B cell (primary cell): Measurements from ENCODE around the gene HSP90AB1. TPM values are rescaled to one million over a fixed set of nuclear protein-coding genes. Genes with fewer than 3 reads are reported as not detected.

ENCODE experiments used
- ATAC-seq: fragments of 200-7000 bp; cut with Tn5 transposase; one replicate; pipeline ENCODE4 v1.10.0; 2021; ENCODE audit warnings: low read depth, mild to moderate bottlenecking, moderate number of reproducible peaks, moderate library complexity
- CTCF ChIA-PET: fragments of 350-600 bp; sonication (Branson Sonifier 250); formaldehyde crosslinking; loops from one replicate; lab custom pipeline; 2021; ENCODE audit warnings: antibody characterized with exemption, inconsistent platforms; lab: Charles Lee
- POLR2A ChIA-PET: fragments of 350-600 bp; sonication (Branson Sonifier 250); formaldehyde crosslinking; loops from one replicate; lab custom pipeline; 2021; ENCODE audit warnings: antibody characterized with exemption; lab: Charles Lee
- DNase-seq: peaks from one replicate; pipeline ENCODE4 v3.0.0; 2013
- H2AFZ ChIP-seq: 2 replicates; pipeline ENCODE4 v1.6.1; 2012; ENCODE audit warnings: mild to moderate bottlenecking, low read depth, low read length; ENCODE audit not compliant: insufficient read depth, poor library complexity, severe bottlenecking
- H3K27ac ChIP-seq, 2 donors: 1 replicate in 1 of 2; 2 replicates in 1 of 2; pipeline ENCODE4 v1.5.1; 2012 to 2013; ENCODE audit warnings: low read length in 2 of 2, mild to moderate bottlenecking in 2 of 2, moderate library complexity in 1 of 2
- H3K27me3 ChIP-seq, 4 experiments: fragments of 200-600 bp in 1 of 4; sonication (generic) in 1 of 4; replicated peaks in 1 of 4; 1 replicate in 2 of 4; 2 replicates in 2 of 4; pipeline versions ENCODE4 v1.6.1 to v1.7.0; 2013 to 2016; ENCODE audit warnings: low read length in 3 of 4, mild to moderate bottlenecking in 2 of 4, mixed read lengths in 1 of 4, moderate library complexity in 1 of 4; ENCODE audit not compliant: insufficient read depth in 4 of 4, control insufficient read depth in 3 of 4; ENCODE audit errors: control extremely low read depth in 1 of 4
- H3K36me3 ChIP-seq, 2 experiments: replicated peaks in 1 of 2; 1 replicate in 1 of 2; 2 replicates in 1 of 2; pipeline versions ENCODE4 v1.6.1 to v1.7.1; 2013; ENCODE audit warnings: low read length in 1 of 2; ENCODE audit not compliant: insufficient read depth in 2 of 2, control insufficient read depth in 1 of 2; ENCODE audit errors: control extremely low read depth in 1 of 2, extremely low read depth in 1 of 2
- H3K4me1 ChIP-seq, 2 donors: fragments of 200-600 bp in 1 of 2; sonication (generic) in 1 of 2; 1 replicate in 1 of 2; 2 replicates in 1 of 2; pipeline versions ENCODE4 v1.5.1 to v1.6.1; 2013 to 2017; ENCODE audit warnings: low read length in 2 of 2; ENCODE audit not compliant: control insufficient read depth in 2 of 2, insufficient read depth in 2 of 2
- H3K4me2 ChIP-seq: replicated peaks from 2 replicates; pipeline ENCODE3; 2012; ENCODE audit warnings: mild to moderate bottlenecking, low read depth, low read length; ENCODE audit not compliant: poor library complexity, severe bottlenecking
- H3K4me3 ChIP-seq, 5 experiments: fragments of 200-600 bp in 1 of 5; sonication (generic) in 1 of 5; 1 replicate in 3 of 5; 2 replicates in 2 of 5; pipeline versions ENCODE4 v1.5.1 to v1.7.0; 2011 to 2016; ENCODE audit warnings: low read length in 4 of 5, mild to moderate bottlenecking in 4 of 5, low read depth in 2 of 5, control low read depth in 1 of 5, moderate library complexity in 1 of 5; ENCODE audit not compliant: insufficient read depth in 1 of 5; ENCODE audit errors: control extremely low read depth in 1 of 5, extremely low read depth in 1 of 5
- H3K79me2 ChIP-seq: fragments of 200-600 bp; sonication (generic); one replicate; pipeline ENCODE4 v1.6.0; 2016; ENCODE audit warnings: low read length; ENCODE audit not compliant: control insufficient read depth, insufficient read depth
- H3K9ac ChIP-seq: fragments of 200-600 bp; sonication (generic); 2 replicates; pipeline ENCODE4 v1.6.1; 2017; ENCODE audit warnings: mild to moderate bottlenecking, low read length, moderate library complexity
- H3K9me3 ChIP-seq, 3 donors: one replicate each; pipeline versions ENCODE4 v1.6.1 to v1.7.1; 2013; ENCODE audit warnings: low read length in 2 of 3; ENCODE audit not compliant: control insufficient read depth in 2 of 3, insufficient read depth in 1 of 3; ENCODE audit errors: control extremely low read depth in 1 of 3
- H4K20me1 ChIP-seq: 2 replicates; pipeline ENCODE4 v1.6.0; 2012; ENCODE audit warnings: mild to moderate bottlenecking, low read length; ENCODE audit not compliant: insufficient read depth, control insufficient read depth, poor library complexity, severe bottlenecking
- H3K27ac Mint-ChIP-seq: one replicate; pipeline ENCODE4 v1.8.0; 2021; ENCODE audit warnings: mixed read lengths
- H3K27me3 Mint-ChIP-seq: one replicate; pipeline ENCODE4 v1.8.0; 2021; ENCODE audit warnings: mixed read lengths
- H3K4me1 Mint-ChIP-seq: one replicate; pipeline ENCODE4 v1.8.0; 2021; ENCODE audit warnings: mixed read lengths
- H3K4me3 Mint-ChIP-seq: one replicate; pipeline ENCODE4 v1.8.0; 2021; ENCODE audit warnings: mixed read lengths
- H3K9me3 Mint-ChIP-seq: one replicate; pipeline ENCODE4 v1.8.0; 2022; ENCODE audit warnings: mixed read lengths; ENCODE audit not compliant: insufficient read depth
- EZH2 ChIP-seq: IDR thresholded peaks from 2 replicates; pipeline ENCODE4 v1.6.1; 2012; ENCODE audit warnings: borderline replicate concordance, low read depth, mild to moderate bottlenecking, moderate library complexity, low read length; ENCODE audit not compliant: insufficient read depth, poor library complexity, severe bottlenecking
- WGBS: methylation state at CpG from one replicate; pipeline ENCODE4 v1.1.5; 2013; ENCODE audit warnings: missing lambda C conversion rate; ENCODE audit not compliant: insufficient coverage; 5-methylcytosine and 5-hydroxymethylcytosine counted together
- intact Hi-C: fragments of 100-400 bp; cut with micrococcal nuclease; formaldehyde crosslinking; loops from one replicate; pipeline ENCODE4 v1.10.0; 2022
- polyA plus RNA-seq: library from polyadenylated mRNA; depleted of rRNA; stranded (reverse); fragments of >200 nt; gene quantifications from 2 replicates; pipeline ENCODE4 v1.2.3, GENCODE V29; 2012
- total RNA-seq, 2 donors: library from RNA; stranded (reverse); fragments of 120-200 nt in 1 of 2; gene quantifications; 1 replicate in 1 of 2; 2 replicates in 1 of 2; pipeline versions ENCODE4 v1.2.3 to v1.2.4, GENCODE V29; 2013 to 2022
- TF ChIP-seq, protein P1 (sequence below): fragments of 200-600 bp; IDR thresholded peaks from one replicate; pipeline ENCODE4 v1.8.0; 2022; ENCODE audit warnings: antibody characterized with exemption, mild to moderate bottlenecking

The HSP90AB1 gene
- total and polyA plus RNA-seq, 2 donors (not counting 1 experiment from before 2014, with no cell fraction given) = 395 to 645 TPM

GRCh38 chr6:44294832-44295791, 48.2 kb downstream of the HSP90AB1 start:
- H3K9me3 ChIP-seq = peaks cover 0 to 7% (median 0%) of the 10 kb centered on the region in 3 donors
- intact Hi-C loops = no loop called here
- H3K4me2 ChIP-seq = no peak overlapping the region
- no peak overlapping the region for H3K9ac ChIP-seq
- CTCF ChIA-PET = interaction anchor here (0.8 to 1.9 kb wide), 6 partner anchors 8 to 122 kb away, joined by 3 to 14 read pairs (median 4); partner anchors contain the start of gene AARS2
- no peak overlapping the region for H3K4me3 ChIP-seq
- peaks cover 13 to 19% of the 10 kb centered on the region in 2 donors for H3K4me1 ChIP-seq
- no peak for DNase-seq
- H2AFZ ChIP-seq = no peak overlapping the region
- H3K4me3 Mint-ChIP-seq = no peak overlapping the region
- peaks cover 0 to 59% (median 27%) of the 10 kb centered on the region in 4 experiments for H3K27me3 ChIP-seq
- H3K36me3 ChIP-seq = peaks cover 0 to under 1% of the 10 kb centered on the region in 2 experiments
- H3K9me3 Mint-ChIP-seq = no peaks in the 10 kb centered on the region
- peaks cover 3% of the 10 kb centered on the region for H3K4me1 Mint-ChIP-seq
- ATAC-seq = no peak
- H3K27ac ChIP-seq = no peak overlapping the region
- WGBS = 81% methylated on average over 5 of the region's 7 CpGs
- POLR2A ChIA-PET = no interaction called here
- H3K27me3 Mint-ChIP-seq = peaks cover 52% of the 10 kb centered on the region
- H3K79me2 ChIP-seq = no peaks in the 10 kb centered on the region
- H4K20me1 ChIP-seq = peaks cover 7% of the 10 kb centered on the region
- TF ChIP-seq EZH2 = no peak
- TF ChIP-seq, protein P1, sequence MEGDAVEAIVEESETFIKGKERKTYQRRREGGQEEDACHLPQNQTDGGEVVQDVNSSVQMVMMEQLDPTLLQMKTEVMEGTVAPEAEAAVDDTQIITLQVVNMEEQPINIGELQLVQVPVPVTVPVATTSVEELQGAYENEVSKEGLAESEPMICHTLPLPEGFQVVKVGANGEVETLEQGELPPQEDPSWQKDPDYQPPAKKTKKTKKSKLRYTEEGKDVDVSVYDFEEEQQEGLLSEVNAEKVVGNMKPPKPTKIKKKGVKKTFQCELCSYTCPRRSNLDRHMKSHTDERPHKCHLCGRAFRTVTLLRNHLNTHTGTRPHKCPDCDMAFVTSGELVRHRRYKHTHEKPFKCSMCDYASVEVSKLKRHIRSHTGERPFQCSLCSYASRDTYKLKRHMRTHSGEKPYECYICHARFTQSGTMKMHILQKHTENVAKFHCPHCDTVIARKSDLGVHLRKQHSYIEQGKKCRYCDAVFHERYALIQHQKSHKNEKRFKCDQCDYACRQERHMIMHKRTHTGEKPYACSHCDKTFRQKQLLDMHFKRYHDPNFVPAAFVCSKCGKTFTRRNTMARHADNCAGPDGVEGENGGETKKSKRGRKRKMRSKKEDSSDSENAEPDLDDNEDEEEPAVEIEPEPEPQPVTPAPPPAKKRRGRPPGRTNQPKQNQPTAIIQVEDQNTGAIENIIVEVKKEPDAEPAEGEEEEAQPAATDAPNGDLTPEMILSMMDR = no peak
- H3K27ac Mint-ChIP-seq = no peak overlapping the region
